HepG2 (cell line): Measurements from ENCODE around the gene RNF14. TPM values are rescaled to one million over a fixed set of nuclear protein-coding genes. Genes with fewer than 3 reads are reported as not detected.

Experiments used
- ATAC-seq: fragments of 200-7000 bp; cut with Tn5 transposase; 3 replicates; pipeline ENCODE4 v1.9.1; 2020; ENCODE audit warnings: mild to moderate bottlenecking, moderate library complexity
- BruUV-seq: library from RNA; stranded (reverse); fragments of 400-500 nt; replicated peaks from 2 replicates; lab custom pipeline; 2021; lab: Mats Ljungman, UMichigan
- CTCF ChIA-PET: fragments of 300-600 bp; formaldehyde crosslinking; extraction: SDS; loops from one replicate; lab custom pipeline; 2021; ENCODE audit warnings: low total read pairs, inconsistent platforms, low intra/inter-chr PET ratio; lab: Yijun Ruan, JAX
- POLR2A ChIA-PET: fragments of 350-600 bp; sonication (Branson Sonifier 250); formaldehyde crosslinking; loops from one replicate; lab custom pipeline; 2020; ENCODE audit warnings: antibody characterized with exemption, inconsistent platforms; lab: Yijun Ruan, JAX
- DNase-seq: peaks from one replicate; pipeline ENCODE4 v3.0.0-alpha.2; 2015; ENCODE audit warnings: low spot score
- FAIRE-seq: peaks from 3 replicates; lab custom pipeline; 2011; peaks lifted over from hg19 to GRCh38; lab: Jason Lieb, UNC
- H2AFZ ChIP-seq: one replicate; pipeline ENCODE4 v1.6.1; 2011; ENCODE audit warnings: low read length, inconsistent platforms
- H3K27ac ChIP-seq: fragments of 300-600 bp; 3 replicates; pipeline ENCODE4 v1.8.0; 2011; ENCODE audit warnings: mixed run types, mild to moderate bottlenecking, mixed read lengths, low read length, inconsistent platforms; ENCODE audit not compliant: insufficient read depth; ENCODE audit errors: extremely low read length
- H3K27me3 ChIP-seq, 2 experiments: fragments of 200-600 bp in 1 of 2; 2 replicates in 1 of 2; 3 replicates in 1 of 2; pipeline versions ENCODE4 v1.6.0 to v1.8.0; 2011; ENCODE audit warnings: low read length in 2 of 2, mild to moderate bottlenecking in 2 of 2, moderate library complexity in 2 of 2, inconsistent platforms in 1 of 2; ENCODE audit not compliant: insufficient read depth in 2 of 2, control insufficient read depth in 1 of 2
- H3K36me3 ChIP-seq, 2 experiments: fragments of 200-600 bp in 1 of 2; replicated peaks in 1 of 2; 2 replicates in 1 of 2; 3 replicates in 1 of 2; pipeline versions ENCODE4 v1.5.1 to v1.8.0; 2011; ENCODE audit warnings: low read length in 2 of 2, inconsistent platforms in 1 of 2; ENCODE audit not compliant: insufficient read depth in 2 of 2, control insufficient read depth in 1 of 2
- H3K4me1 ChIP-seq: 2 replicates; pipeline ENCODE4 v1.5.1; 2012; ENCODE audit warnings: low read length, inconsistent platforms; ENCODE audit not compliant: insufficient read depth
- H3K4me2 ChIP-seq: 2 replicates; pipeline ENCODE4 v1.6.0; 2011; ENCODE audit warnings: low read depth, low read length, inconsistent platforms
- H3K4me3 ChIP-seq, 3 experiments: fragments of 200-600 bp in 1 of 3; sonication (generic), shearing (Covaris generic) in 1 of 3; replicated peaks in 1 of 3; 2 replicates each; pipeline ENCODE4 v1.5.1; 2011 to 2016; ENCODE audit warnings: low read length in 3 of 3, inconsistent platforms in 2 of 3, low read depth in 2 of 3, mild to moderate bottlenecking in 2 of 3, control low read depth in 1 of 3, mixed read lengths in 1 of 3; ENCODE audit not compliant: insufficient read depth in 1 of 3
- H3K79me2 ChIP-seq: one replicate; pipeline ENCODE4 v1.6.1; 2011; ENCODE audit warnings: low read length, inconsistent platforms; ENCODE audit not compliant: insufficient read depth
- H3K9ac ChIP-seq: 2 replicates; pipeline ENCODE4 v1.6.0; 2011; ENCODE audit warnings: mild to moderate bottlenecking, low read depth, low read length, inconsistent platforms; ENCODE audit not compliant: insufficient read depth
- H3K9me3 ChIP-seq: 2 replicates; pipeline ENCODE4 v1.5.1; 2012; ENCODE audit warnings: mild to moderate bottlenecking, low read length
- H4K20me1 ChIP-seq: 2 replicates; pipeline ENCODE4 v1.6.0; 2011; ENCODE audit warnings: inconsistent platforms, mild to moderate bottlenecking, low read length, moderate library complexity; ENCODE audit not compliant: insufficient read depth
- ATF1 ChIP-seq: IDR thresholded peaks from 2 replicates; pipeline ENCODE4 v1.6.1; 2016; ENCODE audit warnings: mild to moderate bottlenecking, control low read depth
- BCL6 ChIP-seq: IDR thresholded peaks from 2 replicates; pipeline ENCODE4 v1.6.1; 2016; ENCODE audit warnings: missing genetic modification reagents, missing compliant biosample characterization
- CEBPG ChIP-seq: IDR thresholded peaks from 2 replicates; pipeline ENCODE4 v1.6.1; 2016
- CREB1 ChIP-seq, 2 experiments: fragments of 450-650 bp in 1 of 2; IDR thresholded peaks; 2 replicates each; pipeline ENCODE4 v1.6.1; 2016 to 2017; ENCODE audit warnings: control low read depth in 1 of 2, mild to moderate bottlenecking in 1 of 2, missing compliant biosample characterization in 1 of 2, missing genetic modification characterization in 1 of 2
- FOXO4 ChIP-seq: sonication (generic); formaldehyde crosslinking; conservative IDR thresholded peaks from 2 replicates; pipeline ENCODE4 v1.8.1; 2023; ENCODE audit warnings: missing genetic modification reagents
- GATAD2A ChIP-seq: IDR thresholded peaks from 2 replicates; pipeline ENCODE4 v1.6.1; 2016
- HOXA3 ChIP-seq: sonication (generic); formaldehyde crosslinking; IDR thresholded peaks from 2 replicates; pipeline ENCODE4 v1.5.0; 2020; ENCODE audit warnings: missing genetic modification reagents
- KDM1A ChIP-seq: IDR thresholded peaks from 2 replicates; pipeline ENCODE4 v1.6.1; 2016; ENCODE audit warnings: missing compliant biosample characterization
- KLF12 ChIP-seq: sonication (generic); formaldehyde crosslinking; IDR thresholded peaks from 2 replicates; pipeline ENCODE4 v1.4.0; 2020; ENCODE audit warnings: missing genetic modification reagents, borderline replicate concordance
- NONO ChIP-seq, 2 experiments: fragments of 450-650 bp in 1 of 2; sonication (generic) in 1 of 2; formaldehyde crosslinking in 1 of 2; IDR thresholded peaks in 1 of 2; conservative IDR thresholded peaks in 1 of 2; 2 replicates each; pipeline versions ENCODE4 v1.6.1 to v1.8.0; 2017 to 2022; ENCODE audit warnings: mild to moderate bottlenecking in 1 of 2, missing genetic modification reagents in 1 of 2, moderate library complexity in 1 of 2
- NR2C2 ChIP-seq: sonication (generic); formaldehyde crosslinking; IDR thresholded peaks from 2 replicates; pipeline ENCODE4 v1.4.0; 2020; ENCODE audit warnings: missing genetic modification reagents, mild to moderate bottlenecking, moderate library complexity, borderline replicate concordance
- NR2F6 ChIP-seq, 2 experiments: IDR thresholded peaks; 2 replicates each; pipeline ENCODE4 v1.6.1; 2016; ENCODE audit warnings: antibody characterized with exemption in 1 of 2, mild to moderate bottlenecking in 1 of 2
- ZBTB21 ChIP-seq: sonication (generic); formaldehyde crosslinking; IDR thresholded peaks from 2 replicates; pipeline ENCODE4 v1.4.0; 2020; ENCODE audit warnings: missing genetic modification reagents
- ZFP62 ChIP-seq: sonication (generic); formaldehyde crosslinking; IDR thresholded peaks from 2 replicates; pipeline ENCODE4 v1.4.0; 2020; ENCODE audit warnings: missing genetic modification reagents
- ZNF574 ChIP-seq: sonication (generic); formaldehyde crosslinking; IDR thresholded peaks from 2 replicates; pipeline ENCODE4 v1.4.0; 2020; ENCODE audit warnings: missing genetic modification reagents
- ZNF629 ChIP-seq: sonication (generic); formaldehyde crosslinking; conservative IDR thresholded peaks from 2 replicates; pipeline ENCODE4 v1.5.0; 2020; ENCODE audit warnings: missing genetic modification reagents
- WGBS: methylation state at CpG from one replicate; pipeline ENCODE4 v1.1.6; 2017; ENCODE audit warnings: low lambda C conversion rate; 5-methylcytosine and 5-hydroxymethylcytosine counted together
- in situ Hi-C: cut with HindIII; loops from 2 replicates; pipeline ENCODE4 v1.10.0; 2017; ENCODE audit warnings: low pct_unique_long_range_greater_than_20kb; ENCODE audit not compliant: extremely low pct_ligation_motif_present
- intact Hi-C: fragments of 100-400 bp; cut with micrococcal nuclease; formaldehyde crosslinking; loops from one replicate; pipeline ENCODE4 v1.10.0; 2022; ENCODE audit not compliant: unreplicated experiment
- polyA plus RNA-seq, 8 experiments: library from polyadenylated mRNA; depleted of rRNA in 3 of 8; stranded (reverse) in 7 of 8; unstranded in 1 of 8; fragments of >200 nt; fragmentation: Illumina TruSeq in 4 of 8; extraction: Trizol in 4 of 8; gene quantifications; 2 replicates each; pipeline versions ENCODE4 v1.2.1 to v1.2.3, GENCODE V29; 2011 to 2016; ENCODE audit warnings: low read depth in 4 of 8, missing spikeins in 1 of 8, mixed read lengths in 1 of 8; ENCODE audit not compliant: insufficient read depth in 1 of 8
- total RNA-seq, 5 experiments: library from RNA; depleted of rRNA; stranded (reverse); fragments of >200 nt; fragmentation: Illumina TruSeq; extraction: Trizol; gene quantifications; 2 replicates each; pipeline ENCODE4 v1.2.3, GENCODE V29; 2016; ENCODE audit warnings: low read depth in 1 of 5
- TF ChIP-seq, protein P1 (sequence below): sonication (generic); formaldehyde crosslinking; IDR thresholded peaks from 2 replicates; pipeline ENCODE4 v1.8.1; 2022; ENCODE audit warnings: low read depth, mild to moderate bottlenecking, missing genetic modification reagents

Gene RNF14
- total and polyA plus RNA-seq, 2 of the 13 experiments (the other 11 are each of a cell fraction or from before 2014, with no cell fraction given) = 11.3 to 28.1 TPM

DNA sequence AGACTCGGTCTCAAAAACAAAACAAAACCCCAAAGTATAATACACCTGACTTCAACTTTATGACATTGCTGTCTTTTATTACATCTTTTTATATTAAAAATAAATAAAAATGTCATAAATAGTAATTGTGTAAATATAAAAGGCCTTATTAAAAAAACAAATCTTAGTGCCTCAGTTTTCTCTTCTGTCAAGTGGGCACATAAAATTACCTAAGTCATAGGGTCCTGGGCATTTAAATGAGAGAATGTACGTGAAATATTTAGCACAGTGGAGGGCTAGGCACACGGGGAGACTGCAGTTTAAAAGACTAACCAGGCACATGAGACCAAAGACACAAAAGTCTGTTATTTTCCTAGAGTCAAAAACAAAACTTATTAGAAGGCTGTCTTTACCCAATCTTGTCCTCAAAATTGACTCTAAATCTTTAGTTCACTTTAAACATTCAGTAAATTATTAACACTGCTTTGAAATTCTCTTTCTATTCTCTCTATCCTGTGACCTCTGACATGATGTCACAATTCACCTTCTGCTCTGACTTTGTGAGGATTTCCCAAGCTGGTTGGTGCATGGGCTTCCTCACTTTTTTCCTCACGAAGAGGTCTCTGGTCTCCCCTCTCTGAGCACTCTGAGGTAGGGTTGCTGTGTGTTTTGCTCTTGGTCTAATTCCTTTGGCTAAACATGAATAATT is 2.5 kb upstream of the RNF14 start:
- no TSS peak for BruUV-seq
- H3K4me3 ChIP-seq = no peak overlapping the region
- ChIA-PET CTCF (no interaction called here), POLR2A (interaction anchor here (1.2 kb wide), 1 partner anchor 43 kb away, joined by 5 read pairs; the partner anchor contains the start of gene DELE1)
- peaks cover 4% of the 10 kb centered on the region for H3K79me2 ChIP-seq
- intact Hi-C loops (no loop called here), in situ Hi-C loops (no loop called here)
- H3K27ac ChIP-seq = no peak overlapping the region
- 14% methylated on average over 4 of the region's 4 CpGs for whole genome bisulfite sequencing
- H3K4me1 ChIP-seq = peaks cover 49% of the 10 kb centered on the region
- H3K9ac ChIP-seq = peak overlapping the region; percentile 13; the same call in 1 of the 2 replicates
- H3K36me3 ChIP-seq = no peaks in the 10 kb centered on the region
- FAIRE-seq = peak; percentile 21
- no peaks in the 10 kb centered on the region; a peak in 3 of 5 replicates for H3K27me3 ChIP-seq
- ATAC-seq = no peak
- no peaks in the 10 kb centered on the region for H4K20me1 ChIP-seq
- peak overlapping the region; percentile 58 for H3K4me2 ChIP-seq
- peak; percentile 22 for DNase-seq
- H3K9me3 ChIP-seq = no peaks in the 10 kb centered on the region
- no peak overlapping the region for H2AFZ ChIP-seq
- TF ChIP-seq NONO (IDR thresholded peaks at IDR 0.05) (no peak), NONO (CRISPR knock-in tag; conservative IDR thresholded peaks at IDR 0.05) (no peak), ZNF574 (CRISPR knock-in tag) (no peak), ZBTB21 (CRISPR knock-in tag) (peak; percentile 90), GATAD2A (CRISPR knock-in tag) (0 out of 2 replicates have a peak, but pooled peaks have one; percentile 16), FOXO4 (CRISPR knock-in tag) (no peak), NR2C2 (CRISPR knock-in tag) (peak; percentile 37; the same call in 1 of the 2 replicates), KDM1A (0 out of 2 replicates have a peak, but pooled peaks have one; percentile 24), CREB1 (IDR thresholded peaks at IDR 0.05) (no peak), CREB1 (CRISPR knock-in tag; IDR thresholded peaks at IDR 0.05) (peak; percentile 63), ZNF629 (CRISPR knock-in tag) (peak; percentile 87), ATF1 (CRISPR knock-in tag) (peak; percentile 55; the same call in 1 of the 2 replicates), NR2F6 (IDR thresholded peaks at IDR 0.05) (peak; percentile 46; the same call in 1 of the 2 replicates), NR2F6 (CRISPR knock-in tag; IDR thresholded peaks at IDR 0.05) (0 out of 2 replicates have a peak, but pooled peaks have one; percentile 43), BCL6 (CRISPR knock-in tag) (peak; percentile 71), CEBPG (CRISPR knock-in tag) (0 out of 2 replicates have a peak, but pooled peaks have one; percentile 27), HOXA3 (CRISPR knock-in tag) (peak; percentile 76), ZFP62 (CRISPR knock-in tag) (no peak), KLF12 (no peak)
- TF ChIP-seq, protein P1, sequence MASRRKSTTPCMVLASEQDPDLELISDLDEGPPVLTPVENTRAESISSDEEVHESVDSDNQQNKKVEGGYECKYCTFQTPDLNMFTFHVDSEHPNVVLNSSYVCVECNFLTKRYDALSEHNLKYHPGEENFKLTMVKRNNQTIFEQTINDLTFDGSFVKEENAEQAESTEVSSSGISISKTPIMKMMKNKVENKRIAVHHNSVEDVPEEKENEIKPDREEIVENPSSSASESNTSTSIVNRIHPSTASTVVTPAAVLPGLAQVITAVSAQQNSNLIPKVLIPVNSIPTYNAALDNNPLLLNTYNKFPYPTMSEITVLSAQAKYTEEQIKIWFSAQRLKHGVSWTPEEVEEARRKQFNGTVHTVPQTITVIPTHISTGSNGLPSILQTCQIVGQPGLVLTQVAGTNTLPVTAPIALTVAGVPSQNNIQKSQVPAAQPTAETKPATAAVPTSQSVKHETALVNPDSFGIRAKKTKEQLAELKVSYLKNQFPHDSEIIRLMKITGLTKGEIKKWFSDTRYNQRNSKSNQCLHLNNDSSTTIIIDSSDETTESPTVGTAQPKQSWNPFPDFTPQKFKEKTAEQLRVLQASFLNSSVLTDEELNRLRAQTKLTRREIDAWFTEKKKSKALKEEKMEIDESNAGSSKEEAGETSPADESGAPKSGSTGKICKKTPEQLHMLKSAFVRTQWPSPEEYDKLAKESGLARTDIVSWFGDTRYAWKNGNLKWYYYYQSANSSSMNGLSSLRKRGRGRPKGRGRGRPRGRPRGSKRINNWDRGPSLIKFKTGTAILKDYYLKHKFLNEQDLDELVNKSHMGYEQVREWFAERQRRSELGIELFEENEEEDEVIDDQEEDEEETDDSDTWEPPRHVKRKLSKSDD (CRISPR knock-in tag) = 0 out of 2 replicates have a peak, but pooled peaks have one; percentile 41
